SK-N-MC (cell line): ENCODE results near the gene RPS16.
A peak's percentile ranks its signal among the peaks of the same experiment; 100 is the strongest.
"Not testable (repeated sequence)": the region's sequence is repeated elsewhere in the genome, so short reads cannot be mapped to it uniquely, and the experiment has no call there.

Source experiments
- DNase-seq: peaks from one replicate; pipeline ENCODE4 v3.0.0-alpha.2; 2011; ENCODE audit warnings: low read depth, low spot score
- H3K27ac ChIP-seq: fragments of 200-600 bp; sonication (generic); 2 replicates; pipeline ENCODE4 v1.5.1; 2016; ENCODE audit warnings: mixed run types
- H3K36me3 ChIP-seq: fragments of 200-600 bp; sonication (generic); 2 replicates; pipeline ENCODE4 v1.6.1; 2017; ENCODE audit warnings: antibody characterized with exemption, low read length, mixed read lengths; ENCODE audit not compliant: insufficient read depth
- H3K4me3 ChIP-seq: fragments of 200-600 bp; sonication (generic); 2 replicates; pipeline ENCODE4 v1.5.1; 2016
- H3K9ac ChIP-seq: fragments of 200-600 bp; sonication (generic); 2 replicates; pipeline ENCODE4 v1.8.0; 2017; ENCODE audit warnings: mixed run types, mixed read lengths; ENCODE audit not compliant: insufficient read length
- H3K9me3 ChIP-seq: fragments of 200-600 bp; sonication (generic); 2 replicates; pipeline ENCODE4 v1.6.1; 2017; ENCODE audit warnings: low read depth, mild to moderate bottlenecking, antibody characterized with exemption, low read length, moderate library complexity, mixed read lengths
- EZH2 ChIP-seq: fragments of 200-600 bp; sonication (generic); IDR thresholded peaks from one replicate; pipeline ENCODE4 v1.6.1; 2017; ENCODE audit warnings: antibody characterized with exemption
- FOXP2 ChIP-seq: optimal IDR thresholded peaks from 2 replicates; pipeline ENCODE3; 2011; ENCODE audit warnings: mild to moderate bottlenecking, moderate library complexity; ENCODE audit not compliant: insufficient read depth; ENCODE audit errors: extremely low read length, control extremely low read depth
- POLR2AphosphoS5 ChIP-seq: IDR thresholded peaks from 2 replicates; pipeline ENCODE4 v1.6.1; 2012; ENCODE audit warnings: mild to moderate bottlenecking, low read depth, low read length, borderline replicate concordance

RPS16 gene

GRCh38 chr19:39435499-39436349 lies at the start of gene RPS16:
Gene RPS16, minus strand, starts transcription at chr19:39435949. Its CDS starts 54 bp downstream, at chr19:39435895.
- H3K9me3 ChIP-seq = no peaks in the 10 kb centered on the region
- peak within 1 kb of the TSS; percentile 95 for H3K27ac ChIP-seq
- peak within 1 kb of the TSS; percentile 85 for H3K4me3 ChIP-seq
- DNase-seq = peak; percentile 66
- H3K36me3 ChIP-seq = peaks cover 36% of the 10 kb centered on the region
- H3K9ac ChIP-seq = peak within 1 kb of the TSS; percentile 100
- TF ChIP-seq POLR2AphosphoS5 = peak; percentile 100
- peak; percentile 80 for TF ChIP-seq FOXP2
- TF ChIP-seq EZH2 = no peak

- no peak for TF ChIP-seq POLR2AphosphoS5
- no peak for TF ChIP-seq FOXP2
- no peak for TF ChIP-seq EZH2
- Histone ChIP-seq H3K4me3 (no peak overlapping the region), H3K36me3 (peaks cover 33% of the 10 kb centered on the region; the same call in 1 of the 2 replicates), H3K9me3 (no peaks in the 10 kb centered on the region), H3K9ac (no peak overlapping the region), H3K27ac (no peak overlapping the region)
- DNase-seq = no peak
Measured at GRCh38 chr19:39483141-39483540, 47.4 kb upstream of the RPS16 start.

GRCh38 chr19:39481676-39482075 lies 45.9 kb upstream of the RPS16 start:
- H3K36me3 ChIP-seq = peaks cover 24% of the 10 kb centered on the region; the same call in 1 of the 2 replicates
- H3K27ac ChIP-seq = no peak overlapping the region
- DNase-seq = no peak
- no peaks in the 10 kb centered on the region for H3K9me3 ChIP-seq
- H3K9ac ChIP-seq = peak overlapping the region; percentile 100
- peak overlapping the region; percentile 97 for H3K4me3 ChIP-seq
- TF ChIP-seq EZH2 (no peak), POLR2AphosphoS5 (no peak), FOXP2 (no peak)

GRCh38 chr19:39481229-39481545 lies 45.4 kb upstream of the RPS16 start:
- H3K9ac ChIP-seq = peak overlapping the region; percentile 100
- H3K27ac ChIP-seq = peak overlapping the region; percentile 87
- H3K4me3 ChIP-seq = peak overlapping the region; percentile 97
- no peaks in the 10 kb centered on the region for H3K9me3 ChIP-seq
- H3K36me3 ChIP-seq = peaks cover 22% of the 10 kb centered on the region; the same call in 1 of the 2 replicates
- DNase-seq = no peak
- no peak for TF ChIP-seq FOXP2
- TF ChIP-seq EZH2 = no peak
- no peak for TF ChIP-seq POLR2AphosphoS5

GRCh38 chr19:39480337-39481228 lies 44.8 kb upstream of the RPS16 start, which contains the start of gene TIMM50:
Gene TIMM50, plus strand, starts transcription at chr19:39480838. Its CDS starts 16 bp downstream, at chr19:39480854.
- Histone ChIP-seq H3K9me3 (no peaks in the 10 kb centered on the region), H3K36me3 (peaks cover 24% of the 10 kb centered on the region; the same call in 1 of the 2 replicates), H3K27ac (peak within 1 kb of the TSS; percentile 87), H3K4me3 (peak within 1 kb of the TSS; percentile 97), H3K9ac (peak within 1 kb of the TSS; percentile 100)
- DNase-seq = peak; percentile 39
- TF ChIP-seq POLR2AphosphoS5 = peak; percentile 89; the same call in 1 of the 2 replicates
- TF ChIP-seq EZH2 = no peak

GRCh38 chr19:39479916-39480315 lies 44.2 kb upstream of the RPS16 start:
- Histone ChIP-seq H3K4me3 (peak overlapping the region; percentile 97), H3K9me3 (no peaks in the 10 kb centered on the region), H3K36me3 (peaks cover 22% of the 10 kb centered on the region; the same call in 1 of the 2 replicates), H3K9ac (peak overlapping the region; percentile 100), H3K27ac (peak overlapping the region; percentile 81)
- TF ChIP-seq FOXP2 (no peak), EZH2 (no peak), POLR2AphosphoS5 (no peak)
- no peak for DNase-seq

- not testable (repeated sequence) for H3K9me3 ChIP-seq, H3K27ac ChIP-seq, H3K4me3 ChIP-seq, DNase-seq, H3K9ac ChIP-seq
- peaks cover 27% of the 10 kb centered on the region for H3K36me3 ChIP-seq
Measured at GRCh38 chr19:39479319-39479801, 43.6 kb upstream of the RPS16 start.

GRCh38 chr19:39475748-39476147 lies 40.0 kb upstream of the RPS16 start:
- Histone ChIP-seq H3K9me3 (no peaks in the 10 kb centered on the region), H3K36me3 (peaks cover 52% of the 10 kb centered on the region), H3K4me3 (no peak overlapping the region), H3K9ac (no peak overlapping the region), H3K27ac (no peak overlapping the region)
- no peak for TF ChIP-seq FOXP2
- no peak for TF ChIP-seq EZH2
- TF ChIP-seq POLR2AphosphoS5 = no peak
- DNase-seq = no peak
